GM12878 (cell line): ENCODE measurements around the gene YAE1. TPM values are rescaled to one million over a fixed set of nuclear protein-coding genes. Genes with fewer than 3 reads are reported as not detected.

Source experiments
- ATAC-seq: fragments of 200-7000 bp; cut with Tn5 transposase; 3 replicates; pipeline ENCODE4 v1.9.1; 2020; ENCODE audit warnings: mild to moderate bottlenecking, moderate library complexity
- BruUV-seq: library from RNA; stranded (reverse); fragments of 400-500 nt; replicated peaks from 2 replicates; lab custom pipeline; 2021; lab: Mats Ljungman, UMichigan
- CTCF ChIA-PET: fragments of 300-600 bp; sonication (Branson Sonifier 250); formaldehyde crosslinking; extraction: SDS; loops from one replicate; lab custom pipeline; 2021; ENCODE audit warnings: inconsistent platforms; lab: Yijun Ruan, JAX
- POLR2A ChIA-PET: fragments of 350-600 bp; formaldehyde crosslinking; extraction: SDS; loops from one replicate; lab custom pipeline; 2021; ENCODE audit warnings: inconsistent platforms; lab: Charles Lee
- RAD21 ChIA-PET: fragments of 300-600 bp; sonication (Branson Sonifier 250); formaldehyde crosslinking; loops from one replicate; lab custom pipeline; 2023; ENCODE audit warnings: antibody characterized with exemption; ENCODE audit not compliant: unreplicated experiment; lab: Charles Lee
- SMC1A ChIA-PET: fragments of 300-600 bp; sonication (Branson Sonifier 250); formaldehyde crosslinking; loops from one replicate; lab custom pipeline; 2023; ENCODE audit not compliant: unreplicated experiment, uncharacterized antibody; lab: Charles Lee
- DNase-seq: peaks from one replicate; pipeline ENCODE4 v3.0.0-alpha.2; 2011; ENCODE audit warnings: low read depth, low spot score
- FAIRE-seq: peaks from 3 replicates; lab custom pipeline; 2011; peaks lifted over from hg19 to GRCh38; lab: Jason Lieb, UNC
- H2AFZ ChIP-seq: 2 replicates; pipeline ENCODE4 v1.6.0; 2011; ENCODE audit warnings: low read depth, low read length, control low read depth; ENCODE audit not compliant: control insufficient read depth
- H3K27ac ChIP-seq: 2 replicates; pipeline ENCODE4 v1.5.1; 2011; ENCODE audit warnings: control low read depth; ENCODE audit not compliant: control insufficient read depth, insufficient read depth
- H3K27me3 ChIP-seq, 2 experiments: replicated peaks in 1 of 2; 2 replicates each; pipeline versions ENCODE4 v1.6.0 to v1.6.1; 2011; ENCODE audit warnings: low read length in 1 of 2; ENCODE audit not compliant: control insufficient read depth in 2 of 2, insufficient read depth in 2 of 2
- H3K36me3 ChIP-seq, 2 experiments: 2 replicates each; pipeline ENCODE4 v1.5.1; 2011; ENCODE audit warnings: low read length in 1 of 2; ENCODE audit not compliant: control insufficient read depth in 2 of 2, insufficient read depth in 2 of 2
- H3K4me1 ChIP-seq: 2 replicates; pipeline ENCODE4 v1.6.1; 2011; ENCODE audit warnings: mild to moderate bottlenecking, low read length, moderate library complexity, mixed read lengths; ENCODE audit not compliant: control insufficient read depth, insufficient read depth
- H3K4me2 ChIP-seq: 2 replicates; pipeline ENCODE4 v1.6.0; 2011; ENCODE audit warnings: control low read depth; ENCODE audit not compliant: control insufficient read depth, insufficient read depth
- H3K4me3 ChIP-seq: fragments of 200-600 bp; sonication (generic); 2 replicates; pipeline ENCODE4 v1.5.1; 2016
- H3K79me2 ChIP-seq: 2 replicates; pipeline ENCODE4 v1.6.0; 2011; ENCODE audit warnings: low read length; ENCODE audit not compliant: control insufficient read depth, insufficient read depth
- H3K9ac ChIP-seq: 2 replicates; pipeline ENCODE4 v1.8.0; 2011; ENCODE audit warnings: low read length, control low read depth, mixed read lengths; ENCODE audit not compliant: control insufficient read depth, insufficient read depth
- H3K9me3 ChIP-seq: replicated peaks from 3 replicates; pipeline ENCODE4 v1.5.1; 2011; ENCODE audit warnings: mild to moderate bottlenecking, low read length; ENCODE audit not compliant: control insufficient read depth, insufficient read depth
- H4K20me1 ChIP-seq: 2 replicates; pipeline ENCODE4 v1.6.0; 2011; ENCODE audit not compliant: control insufficient read depth, insufficient read depth
- BMI1 ChIP-seq: fragments of 450-650 bp; IDR thresholded peaks from 2 replicates; pipeline ENCODE4 v1.6.1; 2016; ENCODE audit warnings: mild to moderate bottlenecking, moderate library complexity, borderline replicate concordance
- BRCA1 ChIP-seq: IDR thresholded peaks from 2 replicates; pipeline ENCODE4 v1.6.1; 2011; ENCODE audit warnings: low read depth, low read length, improper control_type of control experiment
- CBFB ChIP-seq: IDR thresholded peaks from 2 replicates; pipeline ENCODE4 v1.6.1; 2016; ENCODE audit warnings: antibody characterized with exemption, low read depth
- IRF5 ChIP-seq: fragments of 450-650 bp; IDR thresholded peaks from 2 replicates; pipeline ENCODE4 v1.6.1; 2017; ENCODE audit warnings: borderline replicate concordance
- JUNB ChIP-seq: IDR thresholded peaks from 2 replicates; pipeline ENCODE4 v1.6.1; 2016; ENCODE audit warnings: antibody characterized with exemption, mild to moderate bottlenecking
- NBN ChIP-seq: fragments of 450-650 bp; IDR thresholded peaks from 2 replicates; pipeline ENCODE4 v1.6.1; 2016
- RCOR1 ChIP-seq: conservative IDR thresholded peaks from 2 replicates; pipeline ENCODE4 v1.6.1; 2012; ENCODE audit warnings: low read depth, low read length, improper control_type of control experiment
- STAT3 ChIP-seq: IDR thresholded peaks from 2 replicates; pipeline ENCODE4 v1.6.1; 2011; ENCODE audit warnings: low read depth, low read length, improper control_type of control experiment
- SUPT20H ChIP-seq: IDR thresholded peaks from 2 replicates; pipeline ENCODE4 v1.6.1; 2011; ENCODE audit warnings: low read depth, mild to moderate bottlenecking, low read length, moderate library complexity, borderline replicate concordance; ENCODE audit not compliant: control insufficient read depth
- TBL1XR1 ChIP-seq: IDR thresholded peaks from 2 replicates; pipeline ENCODE4 v1.6.1; 2012; ENCODE audit warnings: low read depth, low read length, improper control_type of control experiment
- WGBS: methylation state at CpG from one replicate; pipeline ENCODE4 v1.1.6; 2016; ENCODE audit warnings: low lambda C conversion rate; ENCODE audit not compliant: insufficient replicate concordance, insufficient coverage; ENCODE audit errors: missing lambda C conversion rate; 5-methylcytosine and 5-hydroxymethylcytosine counted together
- in situ Hi-C: fragments of 300-500 bp; cut with MboI; formaldehyde crosslinking; loops from 9 replicates; pipeline ENCODE4 v1.14.3; 2018; ENCODE audit warnings: mixed read lengths
- intact Hi-C: fragments of 100-400 bp; cut with micrococcal nuclease; formaldehyde crosslinking; loops from one replicate; pipeline ENCODE4 v1.14.2; 2022; ENCODE audit not compliant: unreplicated experiment
- polyA plus RNA-seq, 11 experiments: library from polyadenylated mRNA; depleted of rRNA in 4 of 11; unstranded in 6 of 11; stranded (reverse) in 5 of 11; fragments of >200 nt; fragmentation: Nextera tagmentation in 4 of 11; fragmentation: Illumina TruSeq in 1 of 11; extraction: Ambion mirVana in 4 of 11; extraction: Trizol in 1 of 11; gene quantifications; 1 replicate in 1 of 11; 2 replicates in 10 of 11; pipeline versions ENCODE4 v1.2.1 to v1.2.3, GENCODE V29; 2011 to 2016; ENCODE audit warnings: inconsistent platforms in 2 of 11, missing spikeins in 2 of 11, low read depth in 1 of 11
- total RNA-seq, 4 experiments: library from RNA; depleted of rRNA in 3 of 4; stranded (reverse); fragments of >200 nt in 3 of 4; fragmentation: Illumina TruSeq in 1 of 4; extraction: Trizol in 1 of 4; gene quantifications; 2 replicates each; pipeline versions ENCODE4 v1.2.1 to v1.2.3, GENCODE V29; 2013 to 2021

The YAE1 gene
- total and polyA plus RNA-seq, 10 of the 15 experiments (the other 5 are each of a cell fraction or from before 2014, with no cell fraction given), result 13.5 to 35.8 (median 22.9) TPM

GRCh38 chr7:39594988-39595620, 28.9 kb downstream of the YAE1 start:
- CTCF ChIA-PET, result interaction anchor here (1.5 kb wide), 1 partner anchor 14 kb away, joined by 7 read pairs; no protein-coding TSS in a partner anchor
- H3K4me1 ChIP-seq, result no peaks in the 10 kb centered on the region
- H3K79me2 ChIP-seq, result no peaks in the 10 kb centered on the region
- FAIRE-seq (no peak), ATAC-seq (no peak)
- WGBS, result 31% methylated on average over 5 of the region's 5 CpGs
- SMC1A ChIA-PET, result interaction anchor here (1.3 to 3.9 kb wide), 2 partner anchors 11 to 14 kb away, joined by 4 to 26 read pairs; no protein-coding TSS in a partner anchor
- no peak overlapping the region for H3K27ac ChIP-seq
- no peak overlapping the region for H2AFZ ChIP-seq
- no peak overlapping the region for H3K4me3 ChIP-seq
- H3K9me3 ChIP-seq, result no peaks in the 10 kb centered on the region
- in situ Hi-C loops, result no loop called here
- RAD21 ChIA-PET, result interaction anchor here (0.9 to 1.3 kb wide), 2 partner anchors 15 kb away, joined by 3 to 10 read pairs; no protein-coding TSS in a partner anchor
- intact Hi-C loops, result no loop called here
- no peaks in the 10 kb centered on the region for H3K36me3 ChIP-seq
- no peak overlapping the region for H3K4me2 ChIP-seq
- TF ChIP-seq BMI1, result no peak
- TF ChIP-seq STAT3, result no peak
- no peak for TF ChIP-seq BRCA1
- TF ChIP-seq IRF5, result no peak
- no peak for TF ChIP-seq TBL1XR1
- TF ChIP-seq NBN, result no peak
- TF ChIP-seq CBFB, result no peak
- TF ChIP-seq RCOR1, result no peak
- TF ChIP-seq JUNB, result no peak
- TF ChIP-seq SUPT20H, result no peak
- TF ChIP-seq, all 136 proteins: peak for 0
- Histone ChIP-seq H3K27me3 (no peaks in the 10 kb centered on the region), H4K20me1 (no peaks in the 10 kb centered on the region), H3K9ac (no peak overlapping the region)
- POLR2A ChIA-PET, result interaction anchor here (1.1 kb wide), 1 partner anchor 30 kb away, joined by 3 read pairs; no protein-coding TSS in a partner anchor
- BruUV-seq, result no TSS peak
- DNase-seq, result no peak
